Bone marrow (tissue), 2 donors: ENCODE results near the gene MIGA1.
A peak's percentile ranks its signal among the peaks of the same experiment; 100 is the strongest.
"Not testable (repeated sequence)": the region's sequence is repeated elsewhere in the genome, so short reads cannot be mapped to it uniquely, and the experiment has no call there.

Source experiments
- DNase-seq, 2 donors: peaks; one replicate each; lab custom pipeline; 2025; lab: John Stamatoyannopoulos, UW

Gene MIGA1

GRCh38 chr1:77779529-77780281 is at the start of gene MIGA1:
MIGA1 (plus strand) TSS chr1:77779649; CDS start chr1:77783253, 3,604 bp downstream.
- DNase-seq: peak; percentile 42 to 90

GRCh38 chr1:77732090-77732489 is 47.4 kb upstream of the MIGA1 start:
- DNase-seq: no peak

GRCh38 chr1:77739235-77739634 is 40.2 kb upstream of the MIGA1 start:
- DNase-seq: no peak

GRCh38 chr1:77741316-77741715 is 38.1 kb upstream of the MIGA1 start:
- no peak for DNase-seq

GRCh38 chr1:77742011-77742555 is 37.4 kb upstream of the MIGA1 start:
- no peak for DNase-seq

GRCh38 chr1:77744576-77744975 is 34.9 kb upstream of the MIGA1 start:
- DNase-seq: no peak

GRCh38 chr1:77749489-77749888 is 30.0 kb upstream of the MIGA1 start:
- DNase-seq: not testable (repeated sequence)

GRCh38 chr1:77756052-77756754 is 23.2 kb upstream of the MIGA1 start:
- no peak for DNase-seq

GRCh38 chr1:77757066-77757584 is 22.3 kb upstream of the MIGA1 start:
- DNase-seq: no peak

- no peak for DNase-seq
Measured at GRCh38 chr1:77757603-77758002, 21.8 kb upstream of the MIGA1 start.

- peak; percentile 52 to 78 for DNase-seq
Measured at GRCh38 chr1:77759071-77760028, 20.1 kb upstream of the MIGA1 start, which contains the start of gene USP33. USP33 (minus strand) TSS chr1:77759852; CDS start chr1:77741697, 18,155 bp downstream.

- no peak for DNase-seq
Measured at GRCh38 chr1:77762072-77762476, 17.4 kb upstream of the MIGA1 start.

GRCh38 chr1:77768006-77768405 is 11.4 kb upstream of the MIGA1 start:
- no peak for DNase-seq

GRCh38 chr1:77776007-77776700 is 3.3 kb upstream of the MIGA1 start:
- DNase-seq: no peak

- no peak for DNase-seq
Measured at GRCh38 chr1:77781683-77782082, 2.2 kb downstream of the MIGA1 start.

GRCh38 chr1:77783141-77783540 is 3.7 kb downstream of the MIGA1 start:
- no peak for DNase-seq

GRCh38 chr1:77786093-77786741 is 6.8 kb downstream of the MIGA1 start:
- not testable (repeated sequence) for DNase-seq

- no peak for DNase-seq
Measured at GRCh38 chr1:77794550-77794949, 15.1 kb downstream of the MIGA1 start.

- DNase-seq: no peak
Measured at GRCh38 chr1:77796695-77797405, 17.4 kb downstream of the MIGA1 start.

- no peak for DNase-seq
Measured at GRCh38 chr1:77797991-77798390, 18.5 kb downstream of the MIGA1 start.
